HG02571 (cell line): Measurements from ENCODE around the gene SP110.
A peak's percentile ranks its signal among the peaks of the same experiment; 100 is the strongest.
"Not testable (repeated sequence)": the region's sequence is repeated elsewhere in the genome, so short reads cannot be mapped to it uniquely, and the experiment has no call there.

Experiments used
- ATAC-seq: cut with Tn5 transposase; IDR thresholded peaks from one replicate; pipeline ENCODE4 v1.9.1; 2021; ENCODE audit warnings: mild to moderate bottlenecking, moderate library complexity; ENCODE audit not compliant: unreplicated experiment

SP110 gene

DNA sequence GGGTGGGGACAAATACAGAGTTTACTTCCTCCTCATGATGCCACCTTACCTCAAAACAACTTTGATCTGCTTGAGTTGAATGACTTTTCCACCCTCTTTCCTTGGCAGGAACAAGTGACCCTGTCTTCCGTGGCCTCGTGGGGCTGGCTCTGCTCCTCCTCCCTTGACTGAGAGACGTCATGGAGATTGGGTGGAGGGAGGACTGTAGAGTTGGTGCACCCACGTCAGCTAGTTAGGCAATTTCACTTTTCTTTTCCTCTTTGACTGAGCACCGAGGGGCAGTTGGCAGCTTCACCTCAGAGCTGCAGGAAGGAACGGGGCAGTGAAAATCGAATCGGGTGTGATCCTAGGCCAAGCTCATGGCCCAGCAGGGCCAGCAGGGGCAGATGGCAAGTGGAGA, 5.7 kb upstream of the SP110 start, which contains the start of gene SP140:
SP140 (plus strand) TSS at position 251 of the 400 bp plus-strand sequence; CDS start at position 360, 109 bp downstream.
- ATAC-seq: peak; percentile 87

DNA sequence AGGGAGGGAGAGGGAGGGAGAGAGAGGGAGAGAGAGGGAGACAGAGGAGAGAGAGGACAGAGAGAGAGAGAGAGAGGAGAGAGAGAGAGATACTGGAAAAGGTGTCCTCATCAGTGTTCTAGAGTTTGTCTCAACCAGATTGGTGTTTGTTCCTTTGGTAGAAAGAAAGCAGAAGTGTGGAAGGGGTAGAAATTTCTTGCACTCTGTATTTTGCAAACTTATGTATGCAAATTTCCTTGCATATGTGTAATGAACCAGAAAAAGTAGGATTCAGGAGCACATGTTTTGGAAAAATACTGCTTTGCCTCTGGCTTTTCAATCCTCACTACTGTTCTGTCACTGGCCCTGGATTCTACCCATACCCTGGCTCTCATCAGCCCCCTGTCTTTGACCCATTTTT, 4.7 kb upstream of the SP110 start:
- ATAC-seq: no peak

DNA sequence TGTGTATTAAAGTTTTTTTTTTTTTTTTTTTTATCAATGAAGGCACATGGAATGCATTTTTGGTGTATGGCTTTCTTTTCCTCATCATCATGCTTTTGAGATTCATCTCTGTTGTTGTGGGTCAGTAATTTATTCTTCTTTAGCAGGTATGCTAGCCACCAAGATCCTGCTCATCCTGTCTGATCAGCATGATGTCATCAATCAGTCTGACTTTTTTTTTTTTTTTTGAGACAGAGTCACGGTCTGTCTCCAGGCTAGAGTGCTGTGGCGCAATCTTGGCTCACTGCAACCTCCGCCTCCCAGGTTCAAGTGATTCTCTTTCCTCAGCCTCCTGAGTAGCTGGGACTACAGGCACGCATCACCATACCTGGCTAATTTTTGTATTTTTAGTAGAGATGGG, 3.0 kb upstream of the SP110 start:
- ATAC-seq: not testable (repeated sequence)

DNA sequence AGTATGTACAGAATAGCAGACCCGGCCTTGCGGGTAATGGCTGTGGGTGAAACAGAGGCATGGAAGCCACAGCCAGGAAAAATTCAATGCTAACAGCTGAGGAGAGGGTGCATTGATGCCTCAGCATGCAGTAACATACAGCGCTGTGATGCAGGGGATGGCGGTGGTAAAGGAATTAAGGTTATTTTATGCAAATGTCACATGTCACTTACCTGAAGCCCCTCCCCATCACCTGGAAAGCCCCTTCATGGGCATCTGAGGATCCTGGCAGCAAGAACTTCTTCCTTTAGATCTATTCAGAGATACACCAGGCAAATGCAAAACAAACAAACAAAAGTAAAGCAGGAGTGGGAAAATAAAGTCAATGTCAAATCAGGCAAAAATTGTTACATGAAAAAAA, 1.7 kb upstream of the SP110 start:
- no peak for ATAC-seq

DNA sequence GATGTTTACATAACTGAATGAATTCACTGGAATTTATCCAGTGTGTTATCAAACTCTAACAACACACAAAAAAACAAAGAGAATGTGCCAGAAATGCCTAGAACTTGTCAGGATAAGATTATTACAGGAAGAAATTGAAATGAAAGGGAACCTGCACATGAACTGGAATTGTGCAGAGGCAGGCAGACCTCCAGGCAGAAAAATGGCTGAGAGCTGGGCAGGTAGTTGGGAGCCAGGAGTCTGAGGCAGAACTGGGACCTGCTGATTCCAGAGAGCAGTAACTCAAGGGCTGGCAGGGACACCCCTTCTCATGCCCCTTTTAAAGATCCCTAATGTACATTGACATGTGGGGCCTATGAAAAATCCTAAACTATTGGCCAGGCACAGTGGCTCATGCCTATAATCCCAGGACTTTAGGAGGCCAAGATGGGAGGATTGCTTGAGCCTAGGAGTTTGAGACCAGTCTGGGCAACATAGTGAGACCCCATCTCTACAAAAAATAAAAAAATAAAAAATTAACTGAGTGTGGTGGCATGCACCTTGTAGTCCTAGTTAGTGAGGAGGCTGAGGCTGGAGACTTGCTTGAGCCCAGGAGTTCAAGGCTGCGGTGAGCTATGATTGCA, 674 bp upstream of the SP110 start:
- ATAC-seq: no peak

DNA sequence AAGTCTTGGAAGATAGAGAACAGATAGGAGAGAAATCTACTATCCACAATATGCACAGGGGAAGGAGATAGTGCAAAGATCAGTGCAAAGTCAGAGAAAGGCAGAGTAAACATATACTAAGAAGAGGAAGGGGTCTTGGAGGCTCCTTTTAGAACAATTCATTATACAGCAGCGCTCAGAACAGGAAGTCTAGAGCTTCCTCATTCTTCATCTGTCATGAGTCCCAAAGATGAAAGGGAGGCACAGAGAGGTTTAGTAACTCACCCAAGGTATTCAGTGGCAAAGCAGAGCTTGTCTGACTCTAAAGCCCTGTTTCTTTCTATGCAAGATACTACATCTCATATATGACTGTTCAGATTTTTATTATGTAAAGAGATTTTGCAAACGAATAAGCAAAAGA, 1.4 kb downstream of the SP110 start:
- ATAC-seq: no peak

DNA sequence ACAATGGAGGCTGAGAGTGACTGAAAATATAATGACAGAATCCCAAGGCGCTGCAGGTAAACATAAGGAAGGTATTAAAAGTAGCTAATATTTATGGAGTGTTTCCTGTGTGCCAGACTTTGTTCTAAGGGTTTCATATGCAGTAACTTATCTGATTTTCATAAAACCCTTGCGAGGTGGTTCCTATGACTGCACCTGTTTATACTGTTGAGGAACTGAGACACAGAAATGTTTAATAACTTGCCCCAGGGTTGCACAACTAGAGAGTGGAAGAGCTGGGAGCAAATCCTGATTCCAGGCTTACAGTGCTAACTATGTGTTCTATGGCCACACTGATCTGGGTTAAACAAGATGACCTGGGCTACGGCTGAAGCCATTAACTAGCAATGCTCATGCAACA, 2.4 kb downstream of the SP110 start:
- no peak for ATAC-seq

DNA sequence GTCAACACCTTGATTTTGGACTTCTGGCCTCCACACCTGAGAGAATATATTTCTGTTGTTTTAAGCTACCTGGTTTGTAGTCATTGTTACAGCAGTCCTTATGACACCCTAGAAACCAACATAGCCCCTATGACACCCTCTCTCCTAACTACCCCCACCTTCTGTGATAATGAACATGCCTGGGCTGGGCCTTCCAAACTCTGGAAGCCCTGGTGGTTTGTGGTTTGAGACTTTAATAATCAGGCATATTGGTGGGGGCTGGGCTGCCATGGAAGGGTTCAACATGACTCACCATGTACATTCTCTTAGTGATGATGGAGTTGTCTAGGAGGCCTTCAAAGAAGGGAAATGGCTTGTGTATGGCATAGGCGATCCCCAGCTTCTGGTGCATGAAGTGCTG, 3.3 kb downstream of the SP110 start:
- ATAC-seq: no peak

DNA sequence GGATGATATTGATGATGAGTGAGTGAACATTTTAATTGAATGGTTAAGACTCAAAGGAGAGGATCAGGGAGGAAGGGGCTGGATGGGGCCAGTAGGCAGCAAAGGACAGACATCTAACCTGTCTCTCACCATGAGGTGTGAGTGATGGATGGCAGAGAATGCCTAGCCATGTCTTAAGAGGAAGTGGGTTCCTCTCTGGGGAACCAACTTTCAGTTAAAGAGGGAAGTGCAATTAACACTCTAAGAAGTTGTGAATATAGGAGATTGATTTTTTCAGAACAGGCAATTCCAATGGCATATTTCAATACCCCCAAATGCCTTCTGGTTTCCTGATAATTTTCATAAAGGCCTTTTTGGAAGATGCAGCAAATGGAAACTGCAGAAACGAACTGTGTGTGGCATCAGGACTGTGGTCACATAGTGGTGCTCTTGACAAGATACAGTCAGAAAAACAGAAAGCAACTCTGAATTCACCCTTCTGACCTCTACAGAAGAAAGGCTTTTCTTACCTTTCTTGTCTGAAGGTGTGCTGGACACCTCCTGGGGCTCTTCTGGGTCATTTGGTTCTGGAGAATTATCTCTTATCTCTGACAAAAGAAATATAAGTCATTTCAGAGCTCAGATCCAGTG, 10.2 kb downstream of the SP110 start:
- ATAC-seq: no peak

DNA sequence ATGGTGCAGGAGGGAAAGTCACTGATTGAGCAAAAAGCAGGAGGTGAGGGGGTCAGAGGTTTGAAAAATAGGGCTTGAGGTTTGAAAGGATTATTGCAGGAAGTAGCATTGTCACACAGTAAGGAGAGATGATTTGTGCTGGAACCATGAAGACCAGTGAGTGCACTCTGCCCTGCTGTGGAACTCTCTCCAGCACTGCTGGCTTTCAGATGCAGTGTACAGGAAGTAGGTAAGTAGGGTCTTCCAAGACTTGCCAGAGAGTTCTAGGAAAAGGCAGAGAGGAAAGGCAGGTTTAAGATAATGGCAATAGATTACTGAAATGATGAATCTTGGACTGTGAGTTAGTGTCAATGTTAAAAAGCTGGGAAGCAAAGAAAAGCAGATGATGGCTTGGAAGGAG, 11.2 kb downstream of the SP110 start:
- no peak for ATAC-seq

DNA sequence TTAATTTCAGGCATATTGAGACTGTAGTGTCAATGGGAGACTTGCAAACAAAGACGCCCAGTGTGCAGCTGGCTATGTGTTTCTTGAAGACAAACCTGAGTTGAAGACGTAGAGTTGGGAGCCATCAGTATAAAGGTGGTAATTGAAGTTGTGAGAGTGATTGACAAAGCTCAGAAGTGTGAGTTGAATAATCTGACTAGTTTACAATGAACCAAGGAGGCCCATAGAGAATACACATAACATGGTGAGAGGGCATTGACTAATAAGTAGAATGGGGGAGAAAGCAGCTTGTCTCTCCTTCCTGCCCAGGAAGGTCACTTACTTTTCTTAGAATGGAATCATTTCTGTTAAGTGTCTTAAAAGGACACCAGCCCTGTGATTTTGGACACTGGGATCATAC, 14.1 kb downstream of the SP110 start:
- ATAC-seq: no peak

DNA sequence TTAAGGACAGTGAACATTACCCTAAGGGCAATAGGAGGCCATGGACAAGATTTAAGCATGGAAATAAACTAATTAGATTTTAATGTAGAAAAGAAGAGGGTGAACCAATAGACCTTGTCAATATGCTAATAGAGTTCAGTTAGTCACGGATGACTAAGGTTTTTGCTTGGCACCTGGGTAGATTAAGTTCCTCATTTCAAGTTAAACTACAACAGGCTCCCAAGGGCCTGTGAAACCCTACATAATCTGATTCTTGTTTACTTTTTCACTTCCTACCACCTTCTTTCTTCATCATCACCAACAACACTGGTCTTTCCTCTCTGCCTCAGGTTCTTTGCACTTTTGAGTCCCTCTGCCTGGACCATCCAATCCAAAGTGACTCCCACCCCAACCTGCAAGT, 14.8 kb downstream of the SP110 start:
- ATAC-seq: no peak

DNA sequence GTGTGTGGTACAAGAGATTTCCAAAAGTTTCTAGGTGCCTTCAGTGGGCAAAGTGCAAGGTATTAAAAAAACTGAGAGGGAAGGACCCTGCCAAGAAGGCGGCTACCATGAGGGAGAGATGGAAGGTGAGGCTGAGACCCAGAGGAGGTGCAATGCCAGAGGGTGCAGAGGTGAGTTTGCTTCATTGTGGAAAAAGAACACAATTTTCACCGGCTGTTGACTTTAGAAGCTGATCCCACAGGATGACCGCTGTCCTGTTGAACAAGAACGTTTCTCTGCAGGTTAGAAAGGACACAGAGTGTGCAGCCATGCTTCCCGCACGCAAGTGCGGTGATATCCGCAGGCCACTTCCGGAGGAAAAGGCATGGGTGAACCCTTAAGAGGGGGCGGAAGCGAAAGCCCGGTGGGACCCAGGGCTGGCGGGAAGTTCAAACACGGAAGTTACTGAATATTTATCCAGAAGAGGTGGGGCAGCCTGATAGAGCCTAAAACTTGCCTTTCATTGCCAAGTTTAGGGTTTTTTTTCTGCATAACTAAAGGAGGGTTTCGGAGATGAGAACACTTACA, 16.6 kb downstream of the SP110 start:
- peak; percentile 43 for ATAC-seq

DNA sequence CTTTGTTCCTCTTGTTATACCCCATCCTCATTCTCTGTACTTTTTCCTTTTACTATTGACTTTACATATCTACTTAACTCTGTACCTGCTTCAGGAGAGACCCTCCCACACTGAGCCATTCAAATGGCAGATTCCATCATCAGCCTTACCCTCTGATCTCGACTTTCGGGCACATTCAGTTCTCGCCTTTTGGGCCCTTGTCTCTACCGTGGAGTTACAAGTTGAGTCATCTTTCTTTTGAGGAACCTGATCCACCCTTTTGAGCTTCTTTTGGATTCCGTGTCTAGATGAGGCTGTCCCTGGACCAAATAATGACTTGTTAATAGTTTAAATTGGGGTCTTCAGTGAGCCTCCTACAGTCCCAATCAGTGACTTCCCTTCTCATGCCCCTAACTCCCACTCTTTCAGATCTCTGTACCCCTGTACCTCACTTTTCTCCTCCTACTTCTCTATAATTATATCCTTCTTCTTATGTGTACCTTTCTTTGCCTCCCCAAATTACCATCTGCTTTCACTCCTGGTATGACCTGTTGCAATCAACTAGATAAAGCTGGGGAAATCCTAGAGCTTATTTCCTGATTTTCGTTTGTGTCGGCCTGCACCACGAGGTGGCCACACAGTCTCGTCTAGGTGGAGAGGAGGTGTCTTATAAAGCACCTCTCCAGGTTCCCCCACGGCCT, 17.2 kb downstream of the SP110 start:
- ATAC-seq: peak; percentile 52

DNA sequence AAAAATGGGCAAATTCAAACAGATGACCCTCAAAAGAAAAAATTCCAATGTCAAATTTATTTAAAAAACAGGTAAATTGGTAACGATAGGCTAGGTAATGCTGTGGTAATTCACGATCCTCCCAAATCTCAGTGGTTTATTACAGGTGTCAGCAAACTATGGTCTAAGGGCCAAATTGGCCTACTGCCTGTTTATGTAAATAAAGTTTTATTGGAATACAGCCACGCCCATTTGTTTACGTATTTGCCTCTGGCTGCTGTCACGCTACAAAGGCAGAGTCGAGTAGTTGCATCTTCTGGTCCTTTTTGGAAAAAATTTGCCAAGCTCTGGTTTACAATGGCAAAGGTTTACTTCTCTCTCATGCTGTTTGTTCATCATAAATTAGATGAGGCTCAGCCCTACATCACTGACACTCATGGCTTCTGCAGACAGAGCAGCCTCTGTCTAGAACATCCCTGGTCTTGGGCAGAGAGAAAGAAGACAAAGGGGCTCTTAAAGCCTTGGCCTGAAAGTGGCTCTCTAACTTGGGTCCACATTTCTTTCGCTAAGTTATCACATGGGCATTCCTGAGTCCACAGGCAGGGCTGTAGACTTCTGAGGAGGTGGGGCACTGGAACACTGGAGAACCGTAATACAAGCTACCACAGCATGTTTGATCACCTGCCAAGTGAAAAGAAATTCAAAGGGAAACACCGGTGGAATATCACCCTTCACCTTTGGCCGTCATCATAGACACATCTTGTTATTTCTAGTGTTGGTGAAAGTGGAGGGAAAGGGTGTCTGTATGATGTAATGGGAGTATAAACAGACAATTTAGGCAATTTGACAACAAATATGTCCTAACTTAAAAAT, 34.8 kb downstream of the SP110 start:
- no peak for ATAC-seq

DNA sequence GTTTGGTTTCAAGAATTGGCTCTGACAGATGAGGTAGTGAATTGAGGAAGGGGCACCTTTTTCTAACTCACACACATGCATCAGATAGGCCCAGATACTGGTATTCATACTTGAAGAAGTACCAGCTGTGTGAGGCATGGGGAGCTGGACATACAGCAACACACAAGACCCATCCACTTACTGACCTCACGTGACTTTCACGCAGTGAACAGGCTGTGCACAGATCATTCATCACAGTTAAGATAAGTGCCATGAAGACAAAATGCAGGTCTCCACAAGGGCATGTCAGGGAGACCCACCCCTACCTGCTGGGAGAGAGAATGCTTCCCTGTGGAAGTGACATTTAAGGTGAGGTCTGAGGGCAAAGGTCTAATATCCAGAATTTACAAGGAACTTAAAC, 38.6 kb downstream of the SP110 start:
- no peak for ATAC-seq

DNA sequence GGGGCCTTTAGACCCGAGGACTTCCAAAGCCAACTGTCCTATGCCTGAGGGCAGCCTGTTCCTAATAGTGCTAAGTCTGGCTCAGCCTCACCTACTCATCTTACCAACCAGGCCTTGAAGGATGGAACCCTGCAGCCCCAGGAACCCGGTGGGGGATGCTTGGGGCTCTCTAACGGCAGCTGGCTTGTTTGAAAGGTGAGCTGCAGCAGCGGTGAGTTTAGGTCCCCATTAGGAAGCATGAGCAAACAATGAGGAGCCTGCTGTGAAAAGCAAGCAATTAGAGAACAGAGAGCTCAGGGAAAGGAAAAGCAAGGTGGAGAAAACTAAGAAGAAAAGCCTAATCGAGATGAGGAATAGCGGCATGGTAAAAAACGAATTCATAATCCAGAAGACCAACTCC, 39.9 kb downstream of the SP110 start:
- ATAC-seq: no peak

DNA sequence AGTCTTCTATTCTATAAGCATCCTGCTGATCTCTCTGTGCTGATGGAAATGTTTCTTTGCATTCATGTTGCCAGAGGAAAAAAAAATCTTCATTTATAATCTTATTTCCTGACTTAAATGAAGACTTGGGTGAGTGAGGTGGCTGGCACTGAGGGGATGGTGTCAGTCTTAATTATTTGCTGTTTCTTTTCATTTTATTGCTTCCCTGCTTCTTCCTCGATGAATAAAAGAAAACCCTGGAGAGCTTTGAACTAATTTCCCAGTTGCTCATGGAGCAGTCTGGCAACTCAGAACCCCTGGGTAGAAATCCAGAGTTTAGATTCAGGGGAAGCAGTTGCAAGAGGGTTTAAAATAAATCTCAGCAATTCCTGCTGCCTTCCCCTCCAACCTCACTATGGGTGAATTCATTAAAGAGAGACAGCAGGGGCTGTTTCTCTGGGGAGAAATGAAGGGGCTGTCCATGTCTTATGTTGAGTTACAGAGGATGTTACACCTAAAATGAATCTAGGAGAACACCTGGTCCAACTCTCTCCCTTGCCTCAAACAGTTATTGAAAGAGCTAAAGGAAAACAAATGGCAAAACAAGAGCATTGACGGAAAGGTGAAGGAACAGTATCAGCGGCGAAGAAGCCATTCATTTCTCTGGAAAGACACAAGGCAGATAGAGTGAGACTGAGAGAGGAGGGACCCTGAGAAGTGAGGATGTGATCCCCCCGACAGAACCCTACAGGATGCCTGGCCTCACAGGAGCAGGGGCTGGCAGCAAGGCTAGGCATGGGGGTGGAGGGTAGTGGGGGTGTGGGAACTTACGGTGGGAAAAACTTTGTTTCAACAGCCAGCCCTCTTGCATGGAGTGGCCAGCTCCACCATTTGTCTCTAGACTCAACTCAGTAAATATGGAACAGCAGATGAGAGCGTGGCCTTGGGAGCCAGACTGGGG, 41.0 kb downstream of the SP110 start:
- no peak for ATAC-seq

DNA sequence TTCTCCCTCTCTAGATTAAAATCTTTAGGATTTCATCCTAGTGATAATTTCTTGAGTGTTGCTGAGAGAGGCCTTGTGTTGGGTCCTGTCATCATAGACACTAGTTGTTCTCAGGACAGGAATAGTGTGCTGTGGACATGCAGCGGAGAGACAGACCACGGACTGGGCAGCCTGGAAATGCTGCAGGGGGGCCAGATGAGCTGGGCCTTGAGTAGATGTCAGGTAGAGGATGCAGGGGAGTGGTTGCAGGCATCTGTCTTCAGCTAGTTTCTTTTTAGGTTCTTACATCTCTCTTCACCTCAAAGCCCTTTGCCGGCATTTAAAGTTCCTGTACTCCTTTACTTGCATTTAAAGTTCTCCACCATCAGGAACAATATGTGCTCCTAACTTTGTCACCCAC, 42.8 kb downstream of the SP110 start:
- ATAC-seq: no peak

DNA sequence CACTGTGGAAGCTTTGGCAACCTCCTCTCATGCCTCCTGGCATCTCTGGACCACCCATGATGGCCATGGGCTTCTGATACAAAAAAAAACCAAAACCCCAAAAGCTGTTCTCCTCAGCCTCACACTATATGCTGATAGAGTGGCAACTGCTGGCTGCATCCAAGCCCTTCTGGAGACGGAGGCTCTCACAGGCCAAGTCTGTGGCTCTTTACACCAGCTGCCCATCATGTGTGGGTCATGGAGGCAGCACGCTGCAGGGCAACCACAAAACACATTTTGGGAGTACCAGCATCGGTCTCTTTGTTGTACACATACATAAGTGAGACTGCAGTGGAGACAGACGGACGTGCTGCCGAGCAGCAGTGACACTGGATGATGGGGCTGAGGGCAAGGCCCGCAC, 45.3 kb downstream of the SP110 start:
- no peak for ATAC-seq
